Spleen (tissue), 11 donors: ENCODE data around the gene KLF3. TPM values are rescaled to one million over a fixed set of nuclear protein-coding genes. Genes with fewer than 3 reads are reported as not detected.

Experiments used
- DNase-seq: peaks from one replicate; pipeline ENCODE4 v3.0.0-alpha.2; 2020
- H3K27ac ChIP-seq, 8 donors: fragments of 200-600 bp; sonication (generic) in 7 of 8; 1 replicate in 4 of 8; 2 replicates in 4 of 8; pipeline versions ENCODE4 v1.5.0 to v1.8.0; 2016 to 2021; ENCODE audit warnings: inconsistent platforms in 4 of 8, mild to moderate bottlenecking in 4 of 8, moderate library complexity in 1 of 8
- H3K27me3 ChIP-seq, 7 donors: fragments of 200-600 bp; sonication (generic) in 6 of 7; replicated peaks in 1 of 7; 1 replicate in 4 of 7; 2 replicates in 3 of 7; pipeline versions ENCODE4 v1.5.0 to v1.8.0; 2016 to 2021; ENCODE audit warnings: inconsistent platforms in 3 of 7, mild to moderate bottlenecking in 1 of 7
- H3K36me3 ChIP-seq, 6 donors: fragments of 200-600 bp; sonication (generic) in 5 of 6; 1 replicate in 4 of 6; 2 replicates in 2 of 6; pipeline versions ENCODE4 v1.5.0 to v1.8.0; 2016 to 2021; ENCODE audit warnings: inconsistent platforms in 2 of 6
- H3K4me1 ChIP-seq, 6 donors: fragments of 200-600 bp; sonication (generic) in 5 of 6; 1 replicate in 3 of 6; 2 replicates in 3 of 6; pipeline versions ENCODE4 v1.5.0 to v1.8.0; 2016 to 2021; ENCODE audit warnings: inconsistent platforms in 3 of 6
- H3K4me3 ChIP-seq, 8 donors: fragments of 200-600 bp; sonication (generic) in 7 of 8; 1 replicate in 4 of 8; 2 replicates in 4 of 8; pipeline versions ENCODE4 v1.5.0 to v1.8.0; 2016 to 2021; ENCODE audit warnings: inconsistent platforms in 4 of 8, mild to moderate bottlenecking in 4 of 8, moderate library complexity in 2 of 8
- H3K9me3 ChIP-seq, 8 donors: fragments of 200-600 bp; sonication (generic) in 7 of 8; 1 replicate in 4 of 8; 2 replicates in 4 of 8; pipeline versions ENCODE4 v1.5.0 to v1.8.0; 2016 to 2021; ENCODE audit warnings: inconsistent platforms in 4 of 8
- POLR2A ChIP-seq, 3 donors: fragments of 450-650 bp; IDR thresholded peaks; one replicate each; pipeline ENCODE4 v1.5.1; 2017; ENCODE audit warnings: antibody characterized with exemption in 3 of 3, mild to moderate bottlenecking in 1 of 3
- POLR2AphosphoS5 ChIP-seq, 3 donors: sonication (generic); formaldehyde crosslinking; IDR thresholded peaks; one replicate each; pipeline ENCODE4 v1.5.1; 2017; ENCODE audit warnings: antibody characterized with exemption in 3 of 3
- WGBS, 5 donors: extraction: QIAGEN DNeasy Blood & Tissue Kit in 3 of 5; methylation state at CpG; one replicate each; pipeline versions ENCODE4 v1.1.5 to v1.1.7; 2013 to 2018; 5-methylcytosine and 5-hydroxymethylcytosine counted together
- intact Hi-C: fragments of 100-400 bp; cut with DNase I; formaldehyde crosslinking; loops from one replicate; pipeline ENCODE4 v1.15.0; 2023; ENCODE audit warnings: low total_unique reads
- polyA plus RNA-seq, 3 donors: library from polyadenylated mRNA; stranded (reverse); fragments of 200-250 nt; gene quantifications; one replicate each; pipeline ENCODE4 v1.2.1, GENCODE V29; 2013
- total RNA-seq, 7 donors: library from RNA; depleted of rRNA in 3 of 7; stranded (reverse); fragments of >200 nt in 3 of 7; fragmentation: NEBNext Ultra II Directional in 4 of 7; extraction: Animal tissue kit (Norgen Biotek cat#: 25700) in 4 of 7; gene quantifications; one replicate each; pipeline versions ENCODE4 v1.1.0 to v1.2.1, GENCODE V29; 2016 to 2021
- TF ChIP-seq, protein P1 (sequence below), 11 experiments: fragments of 200-600 bp in 7 of 11; fragments of 450-650 bp in 4 of 11; sonication (generic) in 4 of 11; IDR thresholded peaks in 8 of 11; conservative IDR thresholded peaks in 3 of 11; 1 replicate in 7 of 11; 2 replicates in 4 of 11; pipeline versions ENCODE4 v1.4.0 to v1.8.0; 2016 to 2021; ENCODE audit warnings: antibody characterized with exemption in 11 of 11, inconsistent platforms in 4 of 11, mild to moderate bottlenecking in 1 of 11
- donor health status: healthy with polysubstance abuse.
- donor health status: DM: no; HTN: no; CAD: no; lungs with moderate emphysema.
- donor health status: DM: no; HTN: no; CAD: no.
- donor health status: Bipolar disorder and iron deficiency.
- donor health status: healthy.
- donor health status: DM: no; HTN: no; CAD: no.
- donor health status: DM: yes; HTN: yes; CAD: no.

The KLF3 gene
- total and polyA plus RNA-seq, 10 donors = 8.0 to 87.5 (median 63.1) TPM

GRCh38 chr4:38711066-38711465, 47.1 kb downstream of the KLF3 start:
- DNase-seq = no peak
- WGBS, 5 donors = 74 to 87% (median 79%) methylated on average over 2 of the region's 2 CpGs
- Histone ChIP-seq H3K4me1 (no peaks in the 10 kb centered on the region), H3K4me3 (no peak overlapping the region), H3K9me3 (peaks cover 0 to 18% (median 12%) of the 10 kb centered on the region in 8 donors), H3K27me3 (no peaks in the 10 kb centered on the region), H3K36me3 (no peaks in the 10 kb centered on the region), H3K27ac (no peak overlapping the region)
- intact Hi-C loops = no loop called here
- TF ChIP-seq POLR2A (IDR thresholded peaks at IDR 0.05) (no peak), POLR2AphosphoS5 (IDR thresholded peaks at IDR 0.05) (no peak)
- TF ChIP-seq, protein P1, sequence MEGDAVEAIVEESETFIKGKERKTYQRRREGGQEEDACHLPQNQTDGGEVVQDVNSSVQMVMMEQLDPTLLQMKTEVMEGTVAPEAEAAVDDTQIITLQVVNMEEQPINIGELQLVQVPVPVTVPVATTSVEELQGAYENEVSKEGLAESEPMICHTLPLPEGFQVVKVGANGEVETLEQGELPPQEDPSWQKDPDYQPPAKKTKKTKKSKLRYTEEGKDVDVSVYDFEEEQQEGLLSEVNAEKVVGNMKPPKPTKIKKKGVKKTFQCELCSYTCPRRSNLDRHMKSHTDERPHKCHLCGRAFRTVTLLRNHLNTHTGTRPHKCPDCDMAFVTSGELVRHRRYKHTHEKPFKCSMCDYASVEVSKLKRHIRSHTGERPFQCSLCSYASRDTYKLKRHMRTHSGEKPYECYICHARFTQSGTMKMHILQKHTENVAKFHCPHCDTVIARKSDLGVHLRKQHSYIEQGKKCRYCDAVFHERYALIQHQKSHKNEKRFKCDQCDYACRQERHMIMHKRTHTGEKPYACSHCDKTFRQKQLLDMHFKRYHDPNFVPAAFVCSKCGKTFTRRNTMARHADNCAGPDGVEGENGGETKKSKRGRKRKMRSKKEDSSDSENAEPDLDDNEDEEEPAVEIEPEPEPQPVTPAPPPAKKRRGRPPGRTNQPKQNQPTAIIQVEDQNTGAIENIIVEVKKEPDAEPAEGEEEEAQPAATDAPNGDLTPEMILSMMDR (IDR thresholded peaks at IDR 0.05 in 8 of 11, conservative IDR thresholded peaks at IDR 0.05 in 3 of 11) = no peak

DNA sequence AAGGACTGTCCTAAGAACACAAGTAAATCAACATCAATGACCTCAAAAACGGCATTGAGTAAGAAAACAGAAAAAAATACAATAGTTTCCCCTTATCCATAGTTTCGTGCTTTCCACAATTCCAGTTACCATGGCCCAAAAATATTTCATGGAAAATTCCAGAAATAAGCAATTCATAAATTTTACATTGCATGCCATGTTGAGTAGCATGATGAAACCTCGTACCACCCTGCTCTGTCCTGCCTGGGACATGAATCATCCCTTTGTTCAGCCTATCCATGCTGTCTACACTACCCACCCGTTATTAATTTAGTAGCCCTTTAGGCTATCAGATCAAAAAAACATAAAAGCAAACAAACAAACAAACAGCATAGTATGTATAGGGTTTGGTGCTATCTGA, 51.1 kb downstream of the KLF3 start:
- no peak for DNase-seq
- WGBS, 5 donors = 67 to 83% (median 78%) methylated on average over 4 of the region's 4 CpGs
- H3K4me3 ChIP-seq = no peak overlapping the region
- no peaks in the 10 kb centered on the region for H3K27me3 ChIP-seq
- no peaks in the 10 kb centered on the region for H3K36me3 ChIP-seq
- intact Hi-C loops = no loop called here
- H3K4me1 ChIP-seq = no peaks in the 10 kb centered on the region
- H3K9me3 ChIP-seq = peaks cover 0 to 18% (median 12%) of the 10 kb centered on the region in 8 donors
- no peak overlapping the region for H3K27ac ChIP-seq
- TF ChIP-seq, protein P1 (IDR thresholded peaks at IDR 0.05 in 8 of 11, conservative IDR thresholded peaks at IDR 0.05 in 3 of 11) = no peak
- no peak for TF ChIP-seq POLR2AphosphoS5 (IDR thresholded peaks at IDR 0.05)
- no peak for TF ChIP-seq POLR2A (IDR thresholded peaks at IDR 0.05)

- WGBS, 5 donors = 87 to 92% (median 90%) methylated on average over 3 of the region's 3 CpGs
- no peak for TF ChIP-seq POLR2AphosphoS5 (IDR thresholded peaks at IDR 0.05)
- TF ChIP-seq POLR2A (IDR thresholded peaks at IDR 0.05) = no peak
- TF ChIP-seq, protein P1 (IDR thresholded peaks at IDR 0.05 in 8 of 11, conservative IDR thresholded peaks at IDR 0.05 in 3 of 11) = no peak
- Histone ChIP-seq H3K27ac (no peak overlapping the region), H3K4me3 (no peak overlapping the region), H3K27me3 (no peaks in the 10 kb centered on the region), H3K9me3 (peaks cover 0 to 18% (median 12%) of the 10 kb centered on the region in 8 donors), H3K4me1 (no peaks in the 10 kb centered on the region), H3K36me3 (no peaks in the 10 kb centered on the region)
- intact Hi-C loops = no loop called here
- DNase-seq = no peak
These were observed 52.3 kb downstream of the KLF3 start for GRCh38 chr4:38716256-38716655.

DNA sequence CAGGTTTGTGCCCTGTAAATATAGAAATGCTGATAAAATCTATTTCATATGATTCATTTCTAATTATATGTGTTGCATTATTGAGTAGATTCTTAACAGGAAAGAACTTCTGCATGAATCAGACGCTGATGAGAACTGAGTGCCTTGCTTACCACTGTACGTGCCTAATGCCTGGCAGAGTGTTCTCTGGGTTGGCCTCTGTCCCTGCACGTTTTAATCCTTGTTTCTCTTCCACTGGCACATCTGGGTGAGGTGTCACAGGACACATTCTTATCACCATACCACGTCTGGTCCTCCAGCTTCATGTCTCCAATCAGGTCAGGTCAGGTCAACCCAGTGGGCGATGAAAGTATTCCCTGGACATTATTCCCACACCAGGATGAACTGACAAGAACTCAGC, 53.6 kb downstream of the KLF3 start:
- Histone ChIP-seq H3K4me3 (no peak overlapping the region), H3K27me3 (no peaks in the 10 kb centered on the region), H3K9me3 (peaks cover 0 to 12% (median 5%) of the 10 kb centered on the region in 8 donors), H3K27ac (no peak overlapping the region), H3K4me1 (no peaks in the 10 kb centered on the region), H3K36me3 (no peaks in the 10 kb centered on the region)
- TF ChIP-seq POLR2A (IDR thresholded peaks at IDR 0.05) (no peak), POLR2AphosphoS5 (IDR thresholded peaks at IDR 0.05) (no peak)
- TF ChIP-seq, protein P1 (IDR thresholded peaks at IDR 0.05 in 8 of 11, conservative IDR thresholded peaks at IDR 0.05 in 3 of 11) = no peak
- no peak for DNase-seq
- intact Hi-C loops = no loop called here
- 70 to 87% (median 77%) methylated on average over 5 of the region's 5 CpGs for WGBS, 5 donors
